GM18511 (cell line): ENCODE measurements around the gene ZNF516.
A peak's percentile ranks its signal among the peaks of the same experiment; 100 is the strongest.

ENCODE experiments used
- ATAC-seq: cut with Tn5 transposase; IDR thresholded peaks from one replicate; pipeline ENCODE4 v1.9.1; 2021; ENCODE audit warnings: mild to moderate bottlenecking, moderate library complexity; ENCODE audit not compliant: unreplicated experiment

The ZNF516 gene

DNA sequence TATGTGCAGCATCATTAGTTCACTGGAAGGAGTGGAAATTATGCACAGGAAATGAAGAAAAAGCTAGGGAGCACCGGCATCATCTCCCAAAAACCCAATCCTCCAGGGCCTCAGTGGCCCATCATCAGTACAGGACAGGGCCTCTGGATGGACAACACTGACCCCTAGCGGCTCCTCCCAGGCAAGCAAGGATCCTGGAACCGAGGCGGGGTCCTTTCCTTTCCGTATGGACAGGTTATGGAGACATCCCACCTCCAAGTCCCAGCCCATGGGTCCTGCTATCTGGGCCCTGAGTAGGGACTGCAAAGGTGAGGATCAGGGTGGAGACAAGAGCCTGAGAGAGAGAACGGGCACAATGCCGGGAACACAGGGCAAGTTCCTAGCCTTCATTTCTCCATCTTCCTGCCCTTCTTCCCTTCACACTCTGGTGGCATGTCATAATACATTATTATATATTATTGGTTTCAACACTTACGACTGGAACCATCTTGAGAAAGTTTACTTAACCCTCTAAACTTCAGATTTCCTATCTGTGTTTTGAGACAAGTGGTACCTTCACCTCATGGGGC is 68.2 kb downstream of the ZNF516 start:
- ATAC-seq: no peak

DNA sequence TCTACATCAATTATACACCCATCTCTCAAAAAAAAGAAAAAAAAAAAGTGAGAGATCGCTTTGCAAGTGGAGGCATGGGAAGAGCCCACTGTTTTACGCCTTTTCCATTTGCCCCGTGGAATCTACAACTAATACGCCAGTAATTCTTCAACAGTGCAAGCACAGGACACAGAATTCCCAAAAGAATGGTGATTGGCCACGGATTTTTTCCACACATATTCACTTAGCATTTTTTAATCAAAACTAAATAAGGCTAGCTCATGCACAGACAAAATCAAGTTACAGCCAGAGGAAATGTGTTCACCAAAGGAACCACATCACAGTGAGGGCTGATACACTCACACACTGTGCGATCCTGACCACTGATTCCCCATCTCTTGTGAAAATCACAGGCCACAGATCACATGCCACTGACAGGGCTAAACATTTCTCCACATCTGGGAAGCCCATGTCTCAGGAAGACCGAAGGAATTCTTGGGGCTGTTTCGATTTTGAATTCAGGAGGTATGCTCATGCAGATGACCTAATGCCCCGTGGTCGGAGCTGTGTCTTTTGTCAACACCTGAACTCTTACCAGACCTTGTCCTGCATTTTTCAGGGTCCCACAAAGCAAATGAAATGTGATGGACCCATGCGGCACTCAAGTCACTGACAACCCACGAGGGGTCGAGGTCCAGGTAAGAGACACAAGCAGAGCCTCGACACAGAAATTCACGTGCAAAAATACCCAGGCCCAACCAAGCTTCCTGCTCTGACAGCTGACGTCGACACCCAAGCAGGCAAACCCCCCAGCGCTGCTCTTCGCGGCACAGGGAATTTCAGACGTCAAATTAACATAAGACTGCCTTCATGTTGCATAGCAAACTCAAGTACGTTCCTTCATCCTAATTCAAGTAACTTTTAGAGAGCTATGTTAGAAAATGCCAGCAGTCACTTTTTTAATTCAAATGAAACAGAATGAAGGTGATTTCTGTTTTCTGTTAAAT is 69.6 kb downstream of the ZNF516 start:
- ATAC-seq: no peak

DNA sequence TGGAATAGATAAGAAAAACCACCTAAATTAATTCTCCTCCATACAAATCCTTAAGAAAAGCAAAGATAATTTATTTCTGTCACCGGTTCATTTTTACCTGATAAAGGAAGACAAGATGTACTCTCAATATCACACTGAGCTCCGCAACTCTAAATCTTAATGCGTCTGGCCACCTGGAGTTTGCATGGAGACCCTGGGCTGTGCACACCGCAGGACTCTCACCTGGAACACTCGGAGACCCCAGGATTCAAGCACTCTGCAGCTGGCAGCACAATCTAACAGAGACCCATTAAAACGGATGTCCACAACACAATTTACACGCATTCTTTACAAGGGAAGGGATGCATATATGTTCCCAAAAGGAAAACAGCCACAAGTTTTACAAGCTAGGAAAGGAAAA is 72.2 kb downstream of the ZNF516 start:
- ATAC-seq: no peak

DNA sequence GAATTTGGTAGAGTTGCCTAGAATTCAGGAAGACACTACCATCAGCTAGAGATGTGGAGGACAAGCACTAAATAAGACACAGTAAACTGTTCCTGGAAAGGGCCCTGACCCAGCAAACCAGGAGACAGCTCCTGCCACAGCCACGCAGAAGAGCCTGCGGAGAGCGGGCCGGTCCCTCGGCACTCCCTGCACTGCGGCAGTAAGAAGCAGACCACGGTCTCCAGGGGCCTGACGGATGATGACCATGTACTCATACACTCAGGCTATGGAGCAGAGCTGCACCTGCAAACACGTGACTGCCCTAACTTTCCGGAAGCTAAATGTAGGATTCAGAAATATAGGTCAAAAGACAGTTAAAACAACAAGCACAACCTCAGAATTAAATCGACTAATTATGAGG is 72.9 kb downstream of the ZNF516 start:
- ATAC-seq: no peak

DNA sequence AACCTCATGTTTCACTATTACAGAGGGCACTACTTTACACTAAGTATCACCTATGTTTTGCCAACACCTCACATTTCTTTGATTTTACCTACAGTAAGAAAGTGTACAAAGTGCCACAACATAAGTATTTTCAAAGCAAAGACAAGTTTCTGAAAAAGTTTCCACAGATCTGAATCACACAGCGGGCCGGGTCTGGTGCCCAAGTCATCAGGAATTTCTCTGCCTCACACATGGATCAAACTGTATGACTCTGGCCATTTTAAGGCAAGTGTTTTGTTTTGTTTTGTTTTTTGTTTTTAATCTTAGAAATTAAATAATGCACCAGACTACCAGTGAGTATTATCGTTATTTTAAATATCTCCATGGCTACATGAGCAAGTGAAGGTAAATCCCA is 73.4 kb downstream of the ZNF516 start:
- no peak for ATAC-seq

DNA sequence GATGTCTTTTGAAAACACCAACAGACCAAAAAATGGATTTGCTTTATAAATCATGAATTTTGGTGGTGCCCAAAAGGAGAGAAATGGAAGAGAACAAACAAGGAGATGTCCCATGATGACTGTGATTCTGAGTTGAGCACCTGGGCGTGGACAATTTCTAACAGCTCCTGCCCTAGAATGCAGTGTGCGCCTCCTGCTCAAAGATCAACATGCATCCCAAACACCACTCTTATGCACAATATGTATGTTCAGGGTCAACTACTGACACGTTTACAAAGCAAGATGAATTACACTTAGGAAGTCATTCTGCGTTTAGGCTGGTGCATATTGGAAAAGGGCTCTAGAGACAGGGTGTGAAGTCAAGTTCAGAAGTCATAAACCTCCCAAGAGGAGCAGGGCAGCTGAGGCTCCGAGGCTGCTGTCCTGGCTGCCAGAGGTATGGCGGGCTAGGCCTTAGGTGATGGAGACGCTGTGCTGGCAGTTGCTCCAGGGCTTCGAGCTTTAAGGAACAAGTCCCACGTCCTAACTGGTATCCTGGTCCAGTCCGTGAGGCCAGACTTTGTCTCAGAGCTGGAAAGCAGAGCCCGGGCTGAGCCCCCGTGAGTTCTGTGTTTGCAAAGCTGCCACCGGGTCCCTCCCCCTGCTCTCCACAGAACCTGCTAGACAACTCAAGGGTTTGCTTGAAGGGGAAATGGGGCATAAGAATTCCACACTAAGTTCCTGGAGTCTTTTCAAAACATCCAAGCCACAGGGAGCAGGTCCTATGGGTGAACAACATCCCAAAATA is 74.0 kb downstream of the ZNF516 start:
- no peak for ATAC-seq

DNA sequence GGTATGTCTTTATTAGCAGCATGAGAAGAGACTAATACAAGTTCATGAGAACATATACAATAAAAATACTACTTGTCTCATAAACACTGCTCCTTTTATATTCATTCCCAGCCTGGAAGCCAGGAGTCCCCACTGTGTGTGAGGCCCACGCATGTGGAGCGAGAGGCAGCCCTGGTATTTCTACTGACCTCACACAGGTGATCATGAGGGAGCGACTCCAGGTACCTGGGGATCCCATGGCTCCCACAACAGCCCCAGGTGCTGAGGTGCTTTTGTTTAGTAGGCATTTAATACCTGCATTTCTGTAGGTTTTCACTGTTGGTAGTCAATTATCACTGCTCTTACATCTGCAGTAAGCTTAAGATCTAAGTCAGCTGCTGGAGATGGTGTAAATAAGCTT is 75.2 kb downstream of the ZNF516 start:
- ATAC-seq: no peak

DNA sequence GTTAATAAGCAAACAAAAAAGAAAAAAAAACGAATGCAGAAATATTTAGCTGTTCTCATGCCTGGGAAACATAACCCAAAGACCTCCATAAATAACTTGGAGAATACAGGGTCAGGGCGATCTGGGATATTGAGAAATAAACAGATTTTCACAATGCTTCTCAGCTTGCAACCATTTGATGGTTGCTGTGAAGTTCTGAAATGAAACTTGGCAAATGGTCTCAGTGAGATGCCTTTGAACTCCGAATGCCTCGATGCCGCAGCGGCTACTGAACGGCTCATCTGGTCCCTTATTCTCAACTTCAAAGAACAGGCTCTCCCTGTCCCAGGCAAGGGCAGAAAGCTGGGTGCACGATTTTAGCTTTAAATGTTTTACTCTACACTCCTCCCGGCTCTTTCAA is 78.1 kb downstream of the ZNF516 start:
- ATAC-seq: no peak

DNA sequence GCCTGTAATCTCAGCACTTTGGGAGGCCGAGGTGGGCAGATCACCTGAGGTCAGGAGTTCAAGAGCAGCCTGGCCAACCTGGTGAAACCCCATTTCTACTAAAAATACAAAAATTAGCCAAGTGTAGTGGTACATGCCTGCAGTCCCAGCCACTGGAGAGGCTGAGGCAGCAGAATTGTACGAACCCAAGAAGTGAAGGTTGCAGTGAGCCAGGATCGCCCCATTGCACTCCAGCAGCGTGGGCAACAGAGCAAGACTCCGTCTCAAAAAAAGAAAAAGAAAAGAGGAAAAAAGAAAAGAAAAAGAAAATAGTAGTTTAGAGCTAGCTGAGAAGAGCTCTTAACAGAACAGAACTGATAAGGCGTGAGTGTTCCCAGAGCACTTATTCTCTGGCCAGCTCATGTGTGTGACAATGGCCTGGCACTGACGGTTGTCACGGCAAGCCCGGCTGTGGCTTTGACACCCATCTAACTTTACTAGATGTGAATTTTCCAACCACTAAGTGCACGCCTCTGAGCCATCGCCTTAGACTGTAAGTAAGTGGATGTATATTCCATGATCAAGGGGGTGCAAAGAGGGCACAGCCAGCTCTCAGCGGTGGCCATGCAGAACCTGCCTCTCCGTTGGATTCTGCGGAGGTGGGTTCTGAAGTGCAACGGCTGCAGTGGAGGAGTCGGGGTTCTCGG is 80.0 kb downstream of the ZNF516 start:
- no peak for ATAC-seq

DNA sequence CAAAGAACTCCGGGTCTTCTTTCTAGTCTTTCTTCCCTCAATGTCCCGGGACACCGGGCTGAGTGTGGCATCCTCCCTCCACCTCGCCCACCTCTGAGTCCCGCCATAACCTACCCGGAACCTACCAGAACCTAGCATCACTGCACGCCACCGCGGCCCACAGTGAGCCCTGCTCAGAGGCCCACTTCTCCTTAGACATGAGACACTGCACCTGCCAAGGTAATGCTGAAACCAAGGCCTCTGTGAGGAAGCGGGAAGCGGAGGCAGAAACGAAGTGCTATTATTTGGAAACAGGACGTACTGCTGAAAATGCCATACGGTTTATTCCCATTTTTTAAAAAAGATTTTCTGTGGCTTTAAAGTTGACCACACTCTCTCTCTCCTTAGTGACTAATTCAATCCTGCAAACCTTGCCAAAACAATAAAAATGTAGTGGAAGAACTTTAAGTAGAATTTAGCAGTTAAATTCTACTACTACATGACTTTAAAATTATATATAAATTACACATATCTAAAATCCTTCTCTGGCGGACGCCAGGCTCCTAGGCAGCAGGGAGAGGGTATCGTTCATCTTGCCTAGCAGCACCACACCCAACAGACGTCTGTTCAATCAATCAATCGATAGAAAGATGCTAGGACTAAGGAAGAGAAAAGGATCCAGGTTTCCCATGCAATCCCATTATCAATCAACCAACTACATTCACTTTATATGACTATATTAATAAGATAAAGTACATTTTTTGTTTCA is 82.0 kb downstream of the ZNF516 start:
- no peak for ATAC-seq

DNA sequence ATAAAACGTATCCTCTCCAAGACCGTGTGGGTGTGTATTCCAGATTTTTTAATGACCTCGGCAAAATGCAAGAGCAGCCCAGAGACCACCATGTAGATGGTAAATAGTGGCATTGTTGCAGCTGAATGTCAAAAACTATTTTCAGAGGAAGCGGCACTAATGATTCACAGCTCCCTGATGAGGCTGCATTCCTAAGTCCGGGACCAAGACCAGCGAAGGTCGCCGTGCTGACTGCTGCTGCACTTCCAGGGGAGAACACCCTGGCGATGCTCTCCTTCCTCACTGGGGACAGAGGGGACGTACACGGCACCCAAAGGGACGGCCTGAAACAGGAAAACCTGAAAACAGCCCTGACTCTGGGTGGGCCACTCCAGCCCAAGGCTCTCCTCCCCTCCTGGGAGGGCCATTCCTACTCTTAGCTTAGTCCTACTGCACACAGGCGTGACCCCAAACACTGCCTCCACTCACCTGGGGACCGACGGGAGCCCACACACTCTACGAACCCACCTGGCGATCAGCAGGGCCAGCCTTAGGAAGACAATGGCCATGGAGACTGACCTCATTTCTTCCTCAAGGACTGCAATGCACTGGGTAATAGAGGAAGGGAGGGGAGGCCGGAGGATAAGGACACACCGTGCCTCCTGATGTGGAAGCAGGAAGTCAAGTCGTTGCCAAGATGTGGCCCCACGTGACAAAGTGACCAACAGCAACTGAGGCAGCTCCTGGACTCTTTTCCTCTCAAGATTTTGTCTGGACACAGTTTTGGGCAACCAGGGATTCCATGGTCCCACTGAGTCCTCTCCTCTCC is 82.8 kb downstream of the ZNF516 start:
- no peak for ATAC-seq

DNA sequence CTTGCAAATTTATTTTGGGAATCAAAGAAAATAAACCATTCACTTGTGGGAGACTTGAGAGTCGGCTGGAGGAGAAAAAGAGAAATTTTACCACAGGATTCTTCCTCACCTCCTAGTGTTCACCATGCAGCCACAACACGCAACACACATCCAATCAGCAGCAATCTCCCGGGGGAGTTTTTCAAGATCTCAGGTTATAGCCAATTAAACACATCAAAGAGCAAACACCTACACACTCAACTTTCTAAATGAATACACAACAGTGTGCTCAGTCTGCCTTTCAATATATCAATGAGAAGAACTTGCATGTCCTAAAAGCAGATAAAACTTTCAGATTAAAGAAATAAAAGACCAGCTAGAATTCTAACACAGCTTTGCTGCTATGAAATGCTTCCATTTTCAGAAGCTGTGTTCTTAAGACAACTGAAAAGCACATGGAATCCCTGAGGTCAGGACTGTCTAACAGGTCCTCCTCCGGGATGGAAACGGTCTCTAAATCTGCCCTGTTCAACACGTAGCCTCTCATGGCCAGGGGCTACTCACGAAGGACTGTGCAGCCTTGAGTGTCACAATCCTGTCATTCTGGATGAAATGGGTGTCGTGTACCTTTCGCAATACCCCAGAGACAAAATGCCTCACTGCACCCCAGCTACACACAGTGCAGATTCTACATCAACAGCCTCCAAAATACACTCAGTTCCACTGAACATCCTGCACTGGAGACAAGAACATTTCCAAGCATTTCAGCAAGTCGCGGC is 84.2 kb downstream of the ZNF516 start:
- peak; percentile 81 for ATAC-seq

DNA sequence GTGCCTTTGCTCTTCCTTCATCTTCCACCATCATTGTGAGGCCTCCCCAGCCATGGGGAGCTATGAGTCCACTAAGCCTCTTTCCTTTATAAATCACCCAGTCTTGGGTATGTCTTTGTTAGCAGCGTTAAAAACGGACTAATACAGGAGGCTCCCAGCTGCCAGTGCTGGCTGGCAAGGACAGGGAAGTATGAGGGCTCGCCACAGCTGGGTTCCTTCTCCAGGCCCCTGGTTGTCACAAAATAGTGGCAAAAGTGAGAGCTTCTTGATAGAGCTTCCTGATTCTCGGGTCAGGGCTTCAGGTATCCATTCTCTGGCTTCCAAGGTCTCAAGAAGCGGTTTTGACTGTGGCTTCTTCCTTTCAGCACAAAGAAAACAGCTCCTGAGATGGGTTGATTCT is 85.0 kb downstream of the ZNF516 start:
- ATAC-seq: no peak

DNA sequence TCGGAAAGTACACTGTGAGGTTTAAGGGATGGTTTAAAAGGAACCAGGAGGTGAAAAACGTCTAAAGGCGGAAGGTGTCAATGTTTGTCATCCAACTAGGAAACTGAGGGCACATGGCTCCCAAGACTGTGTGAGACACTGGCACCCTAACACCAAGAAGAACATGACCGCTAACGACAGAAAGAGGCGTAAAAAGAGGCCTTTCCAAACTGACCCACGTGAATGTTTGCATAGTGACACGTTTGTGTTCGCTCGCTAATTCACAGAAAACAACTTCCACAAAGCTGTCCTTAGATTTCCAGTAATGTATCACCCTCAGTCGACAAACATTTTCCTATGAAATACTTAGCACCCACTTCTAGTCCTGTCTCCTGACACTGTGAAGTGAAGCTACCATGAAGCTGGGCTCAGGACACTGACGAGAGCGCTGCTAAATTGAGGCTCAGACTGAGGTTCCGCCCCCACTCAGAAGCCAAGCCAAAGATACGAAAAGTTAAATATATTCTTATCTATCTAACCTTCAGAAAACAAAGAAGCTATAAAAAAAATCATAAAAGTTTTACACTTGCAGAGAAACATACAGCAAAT is 86.5 kb downstream of the ZNF516 start:
- ATAC-seq: no peak

DNA sequence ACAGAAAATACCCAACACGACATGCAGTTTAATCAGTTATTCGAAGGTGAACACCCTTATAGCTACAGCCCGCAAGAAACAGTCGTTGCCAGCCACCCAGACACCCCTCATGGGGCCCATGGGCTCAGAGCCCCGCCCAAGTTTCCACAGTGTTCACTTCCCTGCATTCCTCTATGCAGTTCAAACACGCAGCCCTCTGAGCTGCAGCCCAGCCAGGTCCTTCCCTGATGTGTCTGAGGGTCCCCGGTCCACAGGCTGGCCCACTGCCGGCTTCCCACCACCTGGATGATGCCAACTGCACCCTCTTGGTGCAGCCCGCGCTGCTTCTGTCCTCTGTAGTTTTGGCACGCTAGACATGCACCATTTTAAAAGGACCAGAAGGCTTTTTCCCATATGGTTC is 87.4 kb downstream of the ZNF516 start:
- ATAC-seq: no peak

DNA sequence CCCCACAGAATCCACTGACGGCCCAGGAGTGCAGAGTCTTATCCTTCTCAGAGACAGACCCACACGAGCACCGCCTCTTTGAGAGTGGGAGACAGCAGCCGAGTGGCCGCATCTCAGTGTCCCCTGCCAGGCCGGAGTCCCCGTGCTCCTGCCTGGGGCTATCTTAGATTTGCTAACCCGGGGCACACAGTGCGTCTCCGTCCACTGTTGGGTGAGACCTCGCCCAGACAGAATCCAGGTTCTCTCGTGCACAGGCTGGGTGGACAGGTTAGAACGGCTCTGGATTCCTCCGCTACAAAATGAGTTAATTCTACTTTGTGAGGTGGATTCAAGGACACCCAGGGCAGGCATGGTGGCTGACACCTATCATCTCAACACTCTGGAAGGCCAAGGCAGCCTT is 88.3 kb downstream of the ZNF516 start:
- ATAC-seq: no peak

DNA sequence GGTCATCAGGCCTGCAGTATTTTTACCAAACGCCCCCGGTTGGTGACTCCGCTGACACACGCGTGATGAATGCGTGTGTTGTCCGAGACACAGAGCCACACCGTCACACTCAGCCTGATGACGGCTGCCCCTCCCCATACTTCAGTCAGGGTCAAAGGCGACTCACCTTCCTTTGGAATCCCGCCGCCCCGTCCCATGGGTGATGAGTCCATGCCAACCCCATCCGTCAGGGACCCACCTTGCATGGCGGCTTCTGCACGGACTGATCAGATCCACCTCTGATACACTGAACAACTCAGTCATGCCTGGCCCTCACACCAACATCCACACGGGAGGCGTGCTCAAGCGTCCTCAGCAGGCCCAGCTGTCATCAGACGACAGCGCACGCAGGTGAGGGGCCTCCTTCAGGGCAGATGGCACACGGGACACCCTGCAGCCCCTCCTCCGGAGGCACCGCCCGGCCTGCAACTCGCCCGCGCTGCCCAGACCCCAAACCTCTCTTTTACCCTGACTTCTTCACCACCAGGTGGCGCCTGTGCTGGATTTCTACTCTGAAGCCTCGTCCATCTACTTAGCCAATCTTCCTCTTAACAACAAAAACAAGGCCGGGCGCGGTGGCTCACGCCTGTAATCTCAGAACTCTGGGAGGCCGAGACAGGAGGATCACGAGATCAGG is 89.2 kb downstream of the ZNF516 start:
- peak; percentile 44 for ATAC-seq

DNA sequence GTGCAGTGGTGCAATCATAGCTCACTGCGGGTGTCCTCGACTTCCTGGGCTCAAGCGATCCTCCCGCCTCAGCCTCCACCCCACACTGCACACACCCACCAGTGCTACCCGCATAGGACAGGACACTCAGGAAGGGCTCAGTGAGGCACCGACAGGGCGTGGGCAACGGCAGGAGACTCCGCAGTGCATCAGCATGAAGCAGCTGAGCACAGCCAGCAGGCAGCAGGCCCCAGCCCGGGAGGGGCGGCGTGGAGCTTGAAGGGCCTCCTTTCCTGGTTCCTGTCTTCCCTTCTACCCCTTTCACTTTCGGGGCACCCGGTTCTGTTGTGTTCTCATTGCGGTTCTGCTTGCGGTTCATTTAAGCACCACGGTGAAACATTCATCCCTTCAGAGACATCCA is 89.8 kb downstream of the ZNF516 start:
- no peak for ATAC-seq
